ENCODE data around the gene WDR27.
A peak's percentile ranks its signal among the peaks of the same experiment; 100 is the strongest.
"Not testable (repeated sequence)": the region's sequence is repeated elsewhere in the genome, so short reads cannot be mapped to it uniquely, and the experiment has no call there.

Gene WDR27

DNA sequence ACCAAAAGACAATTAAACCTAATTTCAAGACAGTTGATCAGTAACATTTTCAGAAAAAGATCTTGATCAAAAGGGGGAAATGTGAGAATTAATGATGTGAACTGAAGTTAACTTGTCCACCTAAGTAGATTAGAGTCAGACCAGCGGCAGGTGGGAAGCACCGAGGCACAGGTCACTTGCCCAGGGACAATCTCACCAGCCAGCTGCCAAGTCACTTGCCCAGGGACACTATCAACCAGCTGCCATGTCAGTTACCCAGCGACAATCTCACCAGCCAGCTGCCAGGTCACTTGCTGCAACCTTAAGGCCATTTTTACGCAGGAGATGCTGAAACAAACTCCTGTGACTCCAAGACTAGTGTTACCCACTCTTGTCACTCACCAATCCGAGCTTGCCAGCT lies 260.5 kb downstream of the WDR27 start:
- no peak for DNase-seq (ENCODE audit: low read depth, low spot score)

GRCh38 chr6:169439710-169440109 lies 262.1 kb downstream of the WDR27 start:
- no peak for DNase-seq (ENCODE audit: low read depth, low spot score)

DNA sequence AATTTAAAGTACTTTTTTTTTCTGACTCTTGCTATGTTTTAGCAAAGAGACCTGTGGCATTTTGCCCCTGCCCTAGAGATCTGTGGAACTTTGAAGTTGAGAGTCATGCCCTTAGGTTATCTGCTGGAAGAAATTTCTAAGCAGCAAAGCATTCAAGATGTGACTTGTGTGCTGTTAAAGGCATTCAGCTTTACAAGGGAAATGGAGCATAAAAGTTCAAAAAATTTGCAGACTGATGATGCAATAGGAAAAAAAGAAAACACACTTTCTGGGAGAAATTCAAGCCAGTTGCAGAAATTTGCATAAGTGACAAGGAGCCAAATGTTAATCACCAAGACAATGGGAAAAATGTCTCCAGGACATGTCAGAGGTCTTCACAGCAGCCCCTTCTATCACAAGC lies 267.3 kb downstream of the WDR27 start:
- DNase-seq (ENCODE audit: low read depth, low spot score), result not testable (repeated sequence)

DNA sequence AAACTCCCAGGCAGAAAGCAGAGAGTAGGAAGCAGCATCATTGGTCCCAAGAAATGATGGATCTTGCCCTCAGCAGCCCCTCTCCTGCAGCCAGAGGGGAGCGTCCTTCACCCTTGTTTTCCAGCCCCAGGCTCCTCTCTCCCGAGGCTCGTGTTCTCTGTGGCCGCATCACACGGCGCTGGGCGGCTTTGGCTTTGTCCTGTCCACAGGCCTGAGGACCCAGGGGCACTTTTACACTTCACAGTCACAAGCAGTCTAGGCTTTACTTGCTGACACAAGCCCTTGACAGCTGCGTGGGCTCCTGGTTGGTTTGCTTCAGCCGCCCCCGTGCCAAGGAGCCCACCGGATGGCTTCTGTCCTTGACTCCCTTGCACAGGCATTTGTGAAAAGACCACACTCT lies 272.8 kb downstream of the WDR27 start:
- peak; percentile 34 for DNase-seq (ENCODE audit: low read depth, low spot score)

DNA sequence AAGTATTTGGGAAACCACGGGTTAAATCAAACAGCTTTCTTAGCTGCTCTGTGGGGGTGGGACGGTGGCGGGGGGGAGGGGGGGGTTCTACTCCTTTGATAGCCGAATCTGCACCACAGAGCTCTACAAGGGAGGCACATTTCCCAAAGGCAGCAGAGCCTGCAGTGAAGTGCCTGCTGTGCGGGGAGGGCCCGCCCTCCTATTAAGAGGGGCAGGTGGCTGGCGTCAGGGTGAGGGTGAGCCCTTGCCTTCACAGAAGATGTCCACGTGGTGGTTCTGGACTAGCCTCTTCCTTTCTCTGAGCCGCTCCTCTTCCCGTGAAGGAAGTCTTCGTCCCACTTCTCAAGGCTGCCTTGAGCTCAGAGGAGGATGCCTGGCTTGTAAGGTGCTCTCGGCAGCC lies 273.3 kb downstream of the WDR27 start:
- peak; percentile 68 for DNase-seq (ENCODE audit: low read depth, low spot score)

DNA sequence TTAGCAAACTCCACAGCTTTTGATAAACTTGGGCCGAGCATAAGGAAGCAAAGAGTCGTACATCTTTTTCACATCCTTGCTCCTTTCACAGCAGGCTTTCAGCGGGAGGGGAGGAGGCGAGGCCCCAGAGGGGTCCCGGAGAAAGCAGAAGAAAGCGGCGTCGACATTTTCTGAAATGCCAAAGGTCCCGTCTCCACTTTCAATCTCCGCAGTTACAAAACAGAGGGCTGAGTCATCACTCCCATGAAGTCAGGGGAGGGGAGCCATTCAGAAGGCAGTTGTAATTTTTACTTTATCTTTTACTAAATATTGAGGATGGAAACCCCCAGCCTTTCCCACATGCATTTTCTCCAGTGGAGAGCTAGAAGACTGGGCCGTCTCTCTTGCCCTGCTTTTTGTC lies 274.0 kb downstream of the WDR27 start:
- DNase-seq (ENCODE audit: low read depth, low spot score), result peak; percentile 60

GRCh38 chr6:169426611-169427010 lies 275.2 kb downstream of the WDR27 start:
- no peak for DNase-seq (ENCODE audit: low read depth, low spot score)

- no peak for DNase-seq (ENCODE audit: low read depth, low spot score)
These were observed 276.0 kb downstream of the WDR27 start for GRCh38 chr6:169425628-169426370.

DNA sequence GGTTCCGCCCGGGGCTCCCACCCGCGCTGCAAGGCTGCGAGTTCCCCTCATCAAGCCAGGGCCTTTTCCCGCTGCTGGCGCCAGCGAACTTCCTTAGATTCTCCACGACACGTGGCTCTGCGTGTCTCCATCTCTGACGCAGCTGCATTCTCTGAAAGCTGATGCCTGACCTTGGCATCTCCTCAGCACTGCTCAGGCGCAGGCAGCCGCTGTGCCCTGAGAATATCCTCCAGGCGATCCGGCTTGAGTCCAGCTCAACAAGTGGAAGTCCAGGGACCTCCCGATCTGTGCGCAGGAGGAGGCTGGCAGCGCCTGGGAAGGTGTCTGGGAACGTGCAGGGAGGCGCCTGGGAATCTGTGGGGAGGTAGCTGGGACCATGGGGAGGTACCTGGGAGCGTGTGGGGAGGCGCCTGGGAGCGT lies 277.0 kb downstream of the WDR27 start:
- no peak for DNase-seq (ENCODE audit: low read depth, low spot score)

- no peak for DNase-seq (ENCODE audit: low read depth, low spot score)
These were observed 277.6 kb downstream of the WDR27 start for GRCh38 chr6:169424149-169424804.

DNA sequence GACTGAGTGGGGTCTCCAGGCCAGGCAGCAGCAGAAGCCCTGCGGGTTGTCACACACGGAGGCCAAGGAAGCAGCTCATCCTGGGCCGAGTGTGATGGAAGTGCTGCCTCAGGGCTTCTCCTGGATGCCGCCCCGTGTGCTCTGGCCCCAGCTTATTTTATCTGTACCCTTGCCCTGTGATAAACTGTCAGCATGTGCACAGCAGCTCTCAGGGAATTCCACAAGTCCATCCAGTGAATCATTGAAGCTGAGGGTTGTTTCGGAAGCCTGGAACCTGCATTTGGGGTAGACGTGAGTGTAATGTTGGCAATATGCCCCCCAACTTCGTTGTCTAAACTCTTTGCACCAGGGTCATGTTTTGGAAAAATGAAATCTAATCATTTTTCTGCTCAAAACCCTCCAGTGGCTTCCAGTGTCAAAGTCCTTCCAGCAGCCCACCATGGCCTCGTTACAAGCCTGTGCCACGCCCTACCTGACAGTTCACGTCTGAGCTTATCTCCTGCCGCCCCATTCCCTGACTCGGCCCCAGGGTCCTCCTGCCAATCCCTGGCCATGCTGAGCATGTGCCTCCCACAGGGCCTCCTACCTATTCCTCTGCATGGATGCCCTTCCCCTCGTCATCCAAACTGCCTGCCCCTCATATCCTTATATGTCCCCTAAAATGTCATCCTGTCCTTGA lies 280.1 kb downstream of the WDR27 start:
- no peak for DNase-seq (ENCODE audit: low read depth, low spot score)

DNA sequence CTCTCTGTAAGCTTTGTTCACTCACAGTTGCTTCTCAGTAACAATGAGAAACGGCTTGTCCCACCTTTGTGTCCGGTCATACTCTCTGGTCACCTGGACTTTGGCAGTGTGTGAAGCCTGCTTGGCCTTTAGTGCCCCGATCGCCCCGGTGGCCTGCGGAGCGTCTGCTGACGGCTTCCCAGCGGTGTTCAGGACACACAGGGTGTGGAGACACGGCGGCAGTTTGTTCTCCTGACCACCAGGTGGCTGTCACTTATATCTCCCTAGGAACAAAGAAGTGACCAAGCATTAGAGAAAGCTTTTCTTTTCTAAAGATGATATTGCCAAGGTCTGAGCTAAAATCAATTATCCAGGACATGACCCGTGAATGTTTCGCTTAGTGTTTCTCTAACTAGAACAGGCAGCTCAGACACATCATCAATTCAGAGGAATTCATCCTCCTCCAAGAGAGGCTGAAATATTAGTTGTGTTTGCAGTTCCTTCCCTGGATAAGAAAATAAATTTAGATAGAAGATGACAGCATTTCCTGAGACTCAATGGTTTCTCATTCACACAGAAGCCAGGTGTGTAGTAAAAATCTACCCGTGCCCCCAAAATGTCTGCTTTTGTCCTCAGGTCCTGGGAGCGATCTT lies 280.8 kb downstream of the WDR27 start:
- no peak for DNase-seq (ENCODE audit: low read depth, low spot score)

GRCh38 chr6:169417101-169417500 lies 284.7 kb downstream of the WDR27 start:
- no peak for DNase-seq (ENCODE audit: low read depth, low spot score)

GRCh38 chr6:169416249-169416648 lies 285.6 kb downstream of the WDR27 start:
- DNase-seq (ENCODE audit: low read depth, low spot score), result no peak

DNA sequence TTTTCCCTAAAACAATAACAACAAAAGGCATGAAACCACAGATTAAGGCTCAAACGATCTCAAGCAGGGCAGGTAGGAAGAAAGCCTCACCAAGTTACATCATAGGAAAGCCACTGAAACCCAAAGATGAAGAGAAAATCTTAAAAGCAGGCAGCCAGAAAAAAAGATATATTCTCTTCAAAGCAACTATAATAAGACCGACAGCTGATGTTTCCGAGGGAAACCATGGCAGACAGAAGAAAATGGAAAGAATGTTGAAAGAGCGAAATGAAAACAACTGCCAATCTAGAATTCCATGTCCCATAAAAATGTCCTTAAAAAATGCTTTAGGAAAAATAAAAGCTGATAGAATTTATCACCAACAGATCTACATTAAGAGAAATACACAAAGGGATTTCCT lies 286.6 kb downstream of the WDR27 start:
- DNase-seq (ENCODE audit: low read depth, low spot score), result no peak

GRCh38 chr6:169411722-169412121 lies 290.1 kb downstream of the WDR27 start:
- DNase-seq (ENCODE audit: low read depth, low spot score), result no peak

DNA sequence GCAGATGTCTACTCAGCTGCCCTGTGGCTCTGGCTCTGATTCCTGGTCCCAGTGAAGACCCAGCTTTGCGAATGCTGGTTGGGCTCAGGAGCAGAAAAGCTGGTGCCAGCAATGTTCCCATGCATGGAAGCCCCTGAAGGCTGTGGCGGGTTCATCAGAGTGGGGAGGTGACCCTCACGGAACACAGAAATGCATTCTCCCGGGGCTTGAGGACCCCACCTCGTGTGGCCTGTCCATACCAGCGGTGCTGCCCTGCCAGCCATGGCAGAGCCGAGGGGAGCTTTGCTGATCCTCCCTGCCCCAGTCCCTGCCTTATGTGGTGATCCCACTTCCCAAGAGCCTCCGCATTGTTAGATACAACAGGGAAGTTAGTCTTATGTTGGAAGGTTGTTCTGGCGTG lies 290.5 kb downstream of the WDR27 start:
- DNase-seq (ENCODE audit: low read depth, low spot score), result no peak

- DNase-seq (ENCODE audit: low read depth, low spot score), result no peak
These were observed 292.0 kb downstream of the WDR27 start for GRCh38 chr6:169409742-169410312.

GRCh38 chr6:169407325-169407724 lies 294.5 kb downstream of the WDR27 start:
- no peak for DNase-seq (ENCODE audit: low read depth, low spot score)
